ENCODE measurements around the gene IGF1R.

DNA sequence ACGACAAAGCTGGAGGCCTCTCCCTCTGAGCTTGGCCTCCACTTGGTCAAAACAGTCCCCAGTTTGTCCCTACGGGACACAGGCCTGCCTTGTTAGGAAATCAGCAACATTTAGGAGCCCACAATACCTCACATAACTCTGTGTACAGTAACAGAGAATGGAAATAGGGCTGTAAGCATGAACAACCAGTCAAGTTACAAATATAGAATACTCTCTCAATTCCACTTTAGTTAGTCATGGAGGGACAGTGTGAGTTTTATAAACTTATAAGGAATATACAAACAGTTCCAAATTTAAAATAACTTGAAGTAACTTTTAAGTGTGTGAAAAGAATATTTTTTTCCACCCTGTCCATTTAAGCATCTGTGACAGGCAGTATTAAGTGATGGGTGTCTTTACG lies 229.8 kb downstream of the IGF1R start:
- TF ChIP-seq, protein P1, sequence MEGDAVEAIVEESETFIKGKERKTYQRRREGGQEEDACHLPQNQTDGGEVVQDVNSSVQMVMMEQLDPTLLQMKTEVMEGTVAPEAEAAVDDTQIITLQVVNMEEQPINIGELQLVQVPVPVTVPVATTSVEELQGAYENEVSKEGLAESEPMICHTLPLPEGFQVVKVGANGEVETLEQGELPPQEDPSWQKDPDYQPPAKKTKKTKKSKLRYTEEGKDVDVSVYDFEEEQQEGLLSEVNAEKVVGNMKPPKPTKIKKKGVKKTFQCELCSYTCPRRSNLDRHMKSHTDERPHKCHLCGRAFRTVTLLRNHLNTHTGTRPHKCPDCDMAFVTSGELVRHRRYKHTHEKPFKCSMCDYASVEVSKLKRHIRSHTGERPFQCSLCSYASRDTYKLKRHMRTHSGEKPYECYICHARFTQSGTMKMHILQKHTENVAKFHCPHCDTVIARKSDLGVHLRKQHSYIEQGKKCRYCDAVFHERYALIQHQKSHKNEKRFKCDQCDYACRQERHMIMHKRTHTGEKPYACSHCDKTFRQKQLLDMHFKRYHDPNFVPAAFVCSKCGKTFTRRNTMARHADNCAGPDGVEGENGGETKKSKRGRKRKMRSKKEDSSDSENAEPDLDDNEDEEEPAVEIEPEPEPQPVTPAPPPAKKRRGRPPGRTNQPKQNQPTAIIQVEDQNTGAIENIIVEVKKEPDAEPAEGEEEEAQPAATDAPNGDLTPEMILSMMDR (IDR thresholded peaks at IDR 0.05; ENCODE audit: borderline replicate concordance, extremely low read depth, low read length, poor library complexity, severe bottlenecking) = no peak
- no peak for TF ChIP-seq EZH2 (IDR thresholded peaks at IDR 0.05; ENCODE audit: borderline replicate concordance, low read depth, low read length, severe bottlenecking)

Measured in DND-41 (cell line).